ENCODE results near the gene RASSF8.

Gene RASSF8

DNA sequence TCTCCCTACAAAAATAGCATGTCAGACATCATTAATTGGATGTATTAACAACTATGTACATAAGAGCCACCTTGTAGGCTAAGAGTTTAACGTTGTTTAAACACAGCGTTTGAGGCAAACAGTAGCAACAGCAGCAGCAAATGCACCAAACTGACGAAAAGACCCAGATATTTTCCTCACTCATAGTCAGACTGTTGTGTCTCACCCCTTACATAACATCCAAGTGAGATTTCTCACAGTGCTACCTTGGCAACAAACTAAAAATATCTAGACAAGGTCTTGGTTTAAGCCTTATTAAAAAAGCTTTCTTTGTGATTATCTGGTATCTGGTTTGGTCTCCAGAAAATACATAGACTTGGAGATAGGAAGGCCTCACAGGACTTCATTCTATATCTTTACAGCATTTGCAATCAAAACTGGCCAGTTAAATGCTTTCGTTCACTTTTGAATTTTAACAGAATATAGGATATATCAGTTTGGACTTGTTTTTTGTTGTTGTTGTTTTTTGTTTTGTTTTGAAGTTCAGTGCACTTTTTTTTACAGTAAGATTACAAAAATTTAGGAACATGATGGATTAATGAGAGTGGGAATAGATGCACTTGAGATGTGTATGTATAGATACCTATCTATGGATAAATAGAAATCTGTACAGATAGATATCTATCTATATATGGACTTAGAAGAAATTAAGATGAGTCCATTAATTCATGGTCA, 162.2 kb downstream of the RASSF8 start:
- Mint-ChIP-seq H3K27ac (no peak overlapping the region), H3K4me3 (peak overlapping the region; percentile 72 to 84 (median 80)), H3K9me3 (no peaks in the 10 kb centered on the region), H3K27me3 (ENCODE audit: low read depth) (peaks cover 74% of the 10 kb centered on the region), H3K36me3 (ENCODE audit: low read depth) (no peaks in the 10 kb centered on the region), H3K4me1 (peaks cover 30% of the 10 kb centered on the region)
- TF ChIP-seq, protein P1, sequence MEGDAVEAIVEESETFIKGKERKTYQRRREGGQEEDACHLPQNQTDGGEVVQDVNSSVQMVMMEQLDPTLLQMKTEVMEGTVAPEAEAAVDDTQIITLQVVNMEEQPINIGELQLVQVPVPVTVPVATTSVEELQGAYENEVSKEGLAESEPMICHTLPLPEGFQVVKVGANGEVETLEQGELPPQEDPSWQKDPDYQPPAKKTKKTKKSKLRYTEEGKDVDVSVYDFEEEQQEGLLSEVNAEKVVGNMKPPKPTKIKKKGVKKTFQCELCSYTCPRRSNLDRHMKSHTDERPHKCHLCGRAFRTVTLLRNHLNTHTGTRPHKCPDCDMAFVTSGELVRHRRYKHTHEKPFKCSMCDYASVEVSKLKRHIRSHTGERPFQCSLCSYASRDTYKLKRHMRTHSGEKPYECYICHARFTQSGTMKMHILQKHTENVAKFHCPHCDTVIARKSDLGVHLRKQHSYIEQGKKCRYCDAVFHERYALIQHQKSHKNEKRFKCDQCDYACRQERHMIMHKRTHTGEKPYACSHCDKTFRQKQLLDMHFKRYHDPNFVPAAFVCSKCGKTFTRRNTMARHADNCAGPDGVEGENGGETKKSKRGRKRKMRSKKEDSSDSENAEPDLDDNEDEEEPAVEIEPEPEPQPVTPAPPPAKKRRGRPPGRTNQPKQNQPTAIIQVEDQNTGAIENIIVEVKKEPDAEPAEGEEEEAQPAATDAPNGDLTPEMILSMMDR (IDR thresholded peaks at IDR 0.05; ENCODE audit: unreplicated experiment in 3 of 3) = no peak

DNA sequence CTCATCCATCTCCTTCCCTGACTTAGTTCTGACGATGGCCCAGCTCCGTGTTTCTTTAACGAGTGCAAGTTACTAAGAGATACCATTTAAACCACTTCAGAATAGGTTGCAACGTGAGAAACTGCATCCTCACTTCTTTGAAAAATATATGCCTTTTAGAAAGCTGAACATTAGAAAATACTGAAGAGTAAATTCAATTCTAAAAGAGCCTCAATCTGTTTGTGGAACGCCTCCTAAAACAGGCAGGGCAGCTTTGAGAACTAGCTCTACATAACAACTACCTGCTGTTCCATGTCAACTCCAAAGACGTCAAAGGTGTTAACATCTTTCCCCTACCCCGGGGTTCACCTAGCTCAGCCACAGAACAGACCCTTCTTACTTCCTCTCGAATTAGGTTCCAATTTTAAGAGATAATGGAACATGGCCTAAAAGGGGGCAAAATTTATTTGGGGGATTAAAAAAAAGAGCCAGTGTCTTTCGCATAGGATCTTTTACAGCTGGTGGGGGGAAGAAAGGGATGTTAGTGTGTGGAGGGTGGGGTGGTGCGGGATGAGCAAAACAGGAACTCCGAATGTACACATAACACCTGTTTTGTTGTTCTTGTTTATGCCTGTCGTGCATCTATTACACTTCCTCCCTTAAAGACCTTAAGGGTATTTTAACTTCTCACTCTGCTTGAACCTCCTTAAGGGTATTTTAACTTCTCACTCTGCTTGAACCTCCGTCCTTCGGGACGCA, 163.0 kb downstream of the RASSF8 start:
- Mint-ChIP-seq H3K4me1 (peaks cover 30% of the 10 kb centered on the region), H3K4me3 (peak overlapping the region; percentile 74 to 84 (median 80)), H3K27me3 (ENCODE audit: low read depth) (peaks cover 80% of the 10 kb centered on the region), H3K27ac (no peak overlapping the region), H3K9me3 (no peaks in the 10 kb centered on the region), H3K36me3 (ENCODE audit: low read depth) (no peaks in the 10 kb centered on the region)
- TF ChIP-seq, protein P1 (IDR thresholded peaks at IDR 0.05; ENCODE audit: unreplicated experiment in 3 of 3) = no peak

DNA sequence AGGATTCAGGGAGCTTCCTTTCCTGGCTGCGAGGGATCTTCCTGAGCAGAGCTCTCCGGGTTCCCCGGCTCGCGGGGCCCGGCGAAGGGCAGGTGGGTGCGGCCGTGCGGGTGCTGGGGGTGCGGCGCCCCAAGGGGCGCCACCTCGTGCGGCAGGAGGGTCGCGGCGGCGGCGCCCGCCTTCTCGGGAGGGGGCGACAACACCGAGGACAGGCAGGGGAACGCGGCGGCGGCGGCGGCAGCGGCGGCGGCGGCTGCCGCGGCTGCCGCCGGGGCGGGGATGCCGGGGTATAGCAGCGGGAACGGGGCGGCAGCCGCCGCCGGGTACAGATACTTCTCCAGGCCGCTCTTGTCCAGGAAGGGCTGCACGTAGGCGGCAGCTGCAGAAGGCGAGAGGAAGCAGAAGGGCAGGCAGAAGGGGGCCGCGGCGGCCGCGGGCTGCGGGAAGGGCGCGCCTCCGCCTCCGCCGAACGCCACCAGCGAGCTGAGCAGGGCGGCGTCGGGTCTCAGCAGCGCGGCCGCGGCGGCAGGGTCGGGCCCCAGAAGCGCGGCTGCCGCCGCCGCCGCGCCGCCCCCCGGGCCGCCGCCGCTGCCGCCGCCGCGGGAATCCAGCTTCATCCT, 163.7 kb downstream of the RASSF8 start:
- Mint-ChIP-seq H3K27ac (no peak overlapping the region), H3K9me3 (no peaks in the 10 kb centered on the region), H3K36me3 (ENCODE audit: low read depth) (no peaks in the 10 kb centered on the region), H3K4me1 (peaks cover 24% of the 10 kb centered on the region), H3K27me3 (ENCODE audit: low read depth) (peaks cover 80% of the 10 kb centered on the region), H3K4me3 (peak overlapping the region; percentile 74 to 84 (median 80))
- TF ChIP-seq, protein P1 (IDR thresholded peaks at IDR 0.05; ENCODE audit: unreplicated experiment in 3 of 3) = no peak

DNA sequence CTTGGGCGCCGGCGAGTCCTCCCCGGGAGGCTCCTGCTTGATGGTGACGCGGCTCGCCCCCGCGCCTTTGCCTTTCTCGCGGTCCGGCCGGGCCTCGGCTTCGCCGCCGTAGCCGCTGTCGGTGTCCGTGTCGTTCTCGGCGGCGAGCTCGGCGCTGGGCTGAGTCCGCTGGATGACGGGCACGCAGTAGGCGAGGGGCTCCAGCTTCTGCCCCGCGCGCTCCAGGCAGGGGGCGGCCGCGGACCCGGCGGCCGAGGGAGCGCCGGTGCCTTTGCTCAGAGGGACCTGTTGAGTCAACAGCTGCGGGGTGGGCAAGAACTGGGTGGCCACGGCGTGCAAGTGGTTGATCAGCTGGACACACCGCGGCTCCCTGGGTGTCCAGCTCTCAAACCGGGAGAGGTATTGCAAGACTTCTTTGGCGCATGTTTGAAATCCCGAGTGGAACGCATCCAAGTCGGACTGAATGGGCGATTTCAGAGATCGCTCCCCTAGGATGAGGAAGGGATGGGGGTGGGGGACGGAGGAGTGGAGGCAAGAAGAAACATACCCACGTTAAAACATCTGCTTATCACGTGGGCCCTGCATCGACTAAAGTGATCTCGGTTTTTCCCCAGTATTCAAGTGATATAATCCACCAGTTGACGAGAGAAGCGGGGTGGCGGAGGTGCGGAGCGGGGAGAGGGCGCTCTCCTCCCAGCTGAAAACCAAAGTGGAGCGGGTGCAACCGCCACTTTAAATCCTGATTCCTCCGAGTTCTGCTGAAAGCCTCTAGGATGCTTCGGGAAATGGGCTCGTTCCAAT, 164.4 kb downstream of the RASSF8 start:
- TF ChIP-seq, protein P1 (IDR thresholded peaks at IDR 0.05; ENCODE audit: unreplicated experiment in 3 of 3) = no peak
- Mint-ChIP-seq H3K4me1 (peaks cover 29% of the 10 kb centered on the region), H3K27me3 (ENCODE audit: low read depth) (peaks cover 84% of the 10 kb centered on the region), H3K36me3 (ENCODE audit: low read depth) (no peaks in the 10 kb centered on the region), H3K4me3 (peak overlapping the region; percentile 80 to 96 (median 95)), H3K27ac (peak overlapping the region in 2 of 3 experiments; percentile 19 to 42), H3K9me3 (no peaks in the 10 kb centered on the region)

DNA sequence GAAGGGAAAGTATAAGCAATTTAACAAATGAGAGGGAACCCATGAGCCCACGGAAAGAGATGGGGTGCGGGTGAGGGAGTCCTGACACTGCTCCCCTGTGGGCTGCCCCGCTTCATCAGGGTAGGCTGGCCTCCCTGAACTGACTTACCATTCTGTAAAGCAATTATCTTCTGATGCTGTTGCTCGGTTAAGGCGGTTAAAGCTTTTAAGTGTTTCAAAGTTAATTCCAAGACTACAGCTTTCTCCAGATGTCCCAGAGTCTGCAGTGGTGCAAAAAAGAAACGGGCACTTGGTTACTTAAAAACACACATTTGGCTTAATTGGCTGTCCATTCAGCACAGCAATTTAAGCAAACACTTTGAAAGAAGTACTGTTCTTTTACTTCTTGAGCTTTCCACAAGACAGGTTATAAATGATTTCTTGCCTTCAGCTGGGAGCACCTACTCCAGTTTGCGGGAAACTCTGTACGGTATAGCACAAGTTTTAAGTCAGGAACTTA, 165.0 kb downstream of the RASSF8 start:
- Mint-ChIP-seq H3K9me3 (no peaks in the 10 kb centered on the region), H3K27ac (peak overlapping the region in 2 of 3 experiments; percentile 19 to 42), H3K4me3 (peak overlapping the region; percentile 80 to 96 (median 95)), H3K36me3 (ENCODE audit: low read depth) (no peaks in the 10 kb centered on the region), H3K4me1 (peaks cover 29% of the 10 kb centered on the region), H3K27me3 (ENCODE audit: low read depth) (peaks cover 86% of the 10 kb centered on the region)
- TF ChIP-seq, protein P1 (IDR thresholded peaks at IDR 0.05; ENCODE audit: unreplicated experiment in 3 of 3) = no peak

Measured in nephron (organoid).